NCI-H2196 treated with DMSO at 0.1 percent for 48 hours (cell line): ENCODE measurements around the gene SLC16A11.
"Not testable (repeated sequence)": the region's sequence is repeated elsewhere in the genome, so short reads cannot be mapped to it uniquely, and the experiment has no call there.

Experiments
- DNase-seq: peaks from one replicate; lab custom pipeline; 2025; ENCODE audit not compliant: unreplicated experiment; lab: John Stamatoyannopoulos, UW

Gene SLC16A11

GRCh38 chr17:7043497-7044198 lies at the start of gene SLC16A11:
Gene SLC16A11, minus strand, starts transcription at chr17:7044092. Its CDS starts 579 bp downstream, at chr17:7043513.
- no peak for DNase-seq

GRCh38 chr17:7091311-7092005 lies 47.6 kb upstream of the SLC16A11 start:
- not testable (repeated sequence) for DNase-seq

GRCh38 chr17:7089570-7089969 lies 45.7 kb upstream of the SLC16A11 start:
- DNase-seq = not testable (repeated sequence)

- not testable (repeated sequence) for DNase-seq
Observed at GRCh38 chr17:7088442-7088841, 44.5 kb upstream of the SLC16A11 start.

GRCh38 chr17:7084088-7084487 lies 40.2 kb upstream of the SLC16A11 start:
- DNase-seq = no peak

GRCh38 chr17:7083592-7083991 lies 39.7 kb upstream of the SLC16A11 start:
- no peak for DNase-seq

- DNase-seq = no peak
Observed at GRCh38 chr17:7081341-7082062, 37.6 kb upstream of the SLC16A11 start.

- no peak for DNase-seq
Observed at GRCh38 chr17:7080456-7081041, 36.7 kb upstream of the SLC16A11 start.

- DNase-seq = no peak
Observed at GRCh38 chr17:7079581-7080455, 35.9 kb upstream of the SLC16A11 start, which contains the start of gene CLEC10A. Gene CLEC10A, minus strand, starts transcription at chr17:7080251. Its CDS starts 1,439 bp downstream, at chr17:7078812.

GRCh38 chr17:7078711-7079110 lies 34.8 kb upstream of the SLC16A11 start:
- no peak for DNase-seq

GRCh38 chr17:7077911-7078546 lies 34.1 kb upstream of the SLC16A11 start:
- DNase-seq = no peak

GRCh38 chr17:7074931-7075330 lies 31.0 kb upstream of the SLC16A11 start:
- DNase-seq = no peak

- no peak for DNase-seq
Observed at GRCh38 chr17:7072406-7072805, 28.5 kb upstream of the SLC16A11 start.

GRCh38 chr17:7070712-7071111 lies 26.8 kb upstream of the SLC16A11 start:
- no peak for DNase-seq

- no peak for DNase-seq
Observed at GRCh38 chr17:7068268-7068667, 24.4 kb upstream of the SLC16A11 start.

- no peak for DNase-seq
Observed at GRCh38 chr17:7067198-7067597, 23.3 kb upstream of the SLC16A11 start.

- DNase-seq = no peak
Observed at GRCh38 chr17:7064261-7064660, 20.4 kb upstream of the SLC16A11 start.

- DNase-seq = no peak
Observed at GRCh38 chr17:7063518-7064094, 19.7 kb upstream of the SLC16A11 start.

- DNase-seq = no peak
Observed at GRCh38 chr17:7060165-7060891, 16.4 kb upstream of the SLC16A11 start.
